GM18520 (cell line): ENCODE results near the gene NEO1.
"Not testable (repeated sequence)": the region's sequence is repeated elsewhere in the genome, so short reads cannot be mapped to it uniquely, and the experiment has no call there.

Experiments
- ATAC-seq: cut with Tn5 transposase; IDR thresholded peaks from one replicate; pipeline ENCODE4 v1.9.1; 2021; ENCODE audit not compliant: unreplicated experiment

Gene NEO1

GRCh38 chr15:73298522-73299245 is 246.4 kb downstream of the NEO1 start:
- ATAC-seq = no peak

GRCh38 chr15:73300286-73300685 is 248.0 kb downstream of the NEO1 start:
- not testable (repeated sequence) for ATAC-seq

- no peak for ATAC-seq
These were observed 251.4 kb downstream of the NEO1 start for GRCh38 chr15:73303636-73304035.

- no peak for ATAC-seq
These were observed 253.3 kb downstream of the NEO1 start for GRCh38 chr15:73305331-73306211.

GRCh38 chr15:73308305-73308704 is 256.0 kb downstream of the NEO1 start:
- no peak for ATAC-seq

GRCh38 chr15:73313861-73314260 is 261.6 kb downstream of the NEO1 start:
- no peak for ATAC-seq

GRCh38 chr15:73317651-73318462 is 265.6 kb downstream of the NEO1 start:
- ATAC-seq = no peak

GRCh38 chr15:73318463-73319351 is 266.4 kb downstream of the NEO1 start:
- no peak for ATAC-seq

GRCh38 chr15:73319460-73320245 is 267.4 kb downstream of the NEO1 start:
- no peak for ATAC-seq

GRCh38 chr15:73320619-73321180 is 268.4 kb downstream of the NEO1 start:
- ATAC-seq = no peak

GRCh38 chr15:73321496-73322450 is 269.5 kb downstream of the NEO1 start:
- ATAC-seq = no peak

- no peak for ATAC-seq
These were observed 270.6 kb downstream of the NEO1 start for GRCh38 chr15:73322665-73323373.

GRCh38 chr15:73323374-73323955 is 271.2 kb downstream of the NEO1 start:
- ATAC-seq = no peak

- ATAC-seq = no peak
These were observed 271.7 kb downstream of the NEO1 start for GRCh38 chr15:73323956-73324355.

GRCh38 chr15:73324496-73325170 is 272.4 kb downstream of the NEO1 start:
- ATAC-seq = no peak

- ATAC-seq = no peak
These were observed 273.1 kb downstream of the NEO1 start for GRCh38 chr15:73325191-73325861.
